PC-3 (cell line): ENCODE measurements around the gene PLK5.

Experiments
- CTCF ChIP-seq: fragments of 300-600 bp; sonication (generic); conservative IDR thresholded peaks from 2 replicates; pipeline ENCODE4 v1.5.1; 2017; ENCODE audit warnings: antibody characterized with exemption, low read depth, mild to moderate bottlenecking, low read length
- EZH2 ChIP-seq: fragments of 300-600 bp; sonication (generic); IDR thresholded peaks from one replicate; pipeline ENCODE4 v1.6.1; 2017; ENCODE audit warnings: antibody characterized with exemption, mild to moderate bottlenecking, low read length; ENCODE audit not compliant: unreplicated experiment
- EZH2phosphoT487 ChIP-seq: fragments of 300-600 bp; sonication (generic); IDR thresholded peaks from 2 replicates; pipeline ENCODE4 v1.6.1; 2018; ENCODE audit warnings: mild to moderate bottlenecking, antibody characterized with exemption, low read length, borderline replicate concordance

GRCh38 chr19:1556390-1557070 lies 32.7 kb downstream of the PLK5 start:
- TF ChIP-seq EZH2 (no peak), CTCF (no peak), EZH2phosphoT487 (no peak)
